CD4-positive, alpha-beta T cell treated with Interleukin-15 for 1 hour (primary cell): ENCODE data around the gene SMOC2.

Source experiments
- DNase-seq: peaks from one replicate; pipeline ENCODE4 v3.0.0-alpha.2; 2020

The SMOC2 gene

GRCh38 chr6:168716581-168716980 lies 275.6 kb downstream of the SMOC2 start:
- no peak for DNase-seq

- no peak for DNase-seq
Measured at GRCh38 chr6:168717491-168717890, 276.5 kb downstream of the SMOC2 start.
